NCI-H1048 (cell line): Measurements from ENCODE around the gene ZBTB21.
"Not testable (repeated sequence)": the region's sequence is repeated elsewhere in the genome, so short reads cannot be mapped to it uniquely, and the experiment has no call there.

Source experiments
- DNase-seq: peaks from one replicate; lab custom pipeline; 2025; lab: John Stamatoyannopoulos, UW

The ZBTB21 gene

DNA sequence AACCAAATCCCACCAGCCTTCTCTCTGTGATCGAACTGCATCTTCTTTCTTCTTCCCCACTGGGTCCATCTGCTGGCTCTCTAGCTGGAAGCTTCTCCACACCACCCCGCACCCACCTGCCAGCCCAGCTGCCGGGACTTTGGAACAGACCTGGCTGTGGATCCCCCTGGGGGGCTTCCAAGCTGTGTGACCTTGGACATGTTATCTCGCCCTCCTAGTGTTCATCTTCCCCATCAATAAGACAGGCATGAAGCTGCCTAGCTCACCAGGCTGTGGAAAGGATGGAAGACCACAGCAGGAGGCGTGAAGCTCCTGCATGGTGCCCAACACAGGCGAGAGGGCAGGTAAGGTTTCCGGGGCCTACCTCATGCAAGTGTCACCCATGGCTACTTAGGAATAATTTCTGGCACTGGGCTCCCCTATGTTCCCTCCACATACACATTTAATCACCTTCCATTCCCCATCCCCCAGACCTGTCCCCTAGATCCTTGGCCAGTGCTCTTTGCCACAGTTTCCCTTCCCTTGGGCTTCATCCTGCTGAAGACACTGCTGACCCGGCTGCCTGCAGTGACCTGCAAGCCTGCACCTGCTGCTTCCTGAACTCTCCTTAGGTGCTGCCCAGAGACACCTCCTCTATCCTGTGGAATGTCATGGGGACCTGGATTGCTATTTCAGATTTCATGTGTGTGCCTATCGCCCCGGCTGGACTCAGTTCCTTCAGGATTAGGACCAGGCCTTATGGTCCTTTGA lies 43.1 kb downstream of the ZBTB21 start:
- no peak for DNase-seq

DNA sequence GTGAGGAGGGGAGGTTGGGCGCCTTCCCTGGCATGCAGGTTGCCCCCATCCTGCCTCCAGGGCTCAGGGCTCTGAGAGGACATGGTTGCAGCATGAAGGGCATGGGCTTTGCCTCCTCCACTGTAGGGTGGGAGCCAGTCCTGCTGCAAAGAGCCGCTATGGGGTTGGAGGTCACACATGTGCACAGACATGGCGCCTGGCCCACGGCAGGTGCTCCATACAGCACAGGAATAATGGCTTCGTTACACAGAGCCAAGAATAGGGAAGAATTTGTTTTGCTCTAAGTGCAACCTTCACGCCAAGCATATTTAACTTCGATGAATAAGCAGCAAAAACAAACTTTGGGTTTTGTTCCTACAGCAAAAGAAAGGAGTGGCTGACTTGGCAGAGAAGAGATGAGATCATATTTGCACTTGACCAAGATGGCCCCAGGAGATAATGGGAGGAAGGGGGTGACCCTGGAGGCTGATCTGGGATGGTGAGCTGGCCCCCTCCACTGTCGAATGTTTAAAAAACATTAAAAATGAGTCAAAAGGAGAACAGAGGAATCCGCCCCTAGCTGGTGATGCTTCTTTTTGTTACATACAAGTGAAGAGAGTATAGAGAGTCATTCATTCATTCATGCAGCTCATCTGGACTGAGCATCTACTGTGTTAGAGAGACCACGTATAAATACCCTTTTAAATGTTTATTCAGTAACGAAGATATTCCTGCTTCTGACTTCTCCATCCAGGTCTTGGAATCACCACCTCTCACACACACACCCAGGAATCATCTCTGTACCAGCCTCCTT lies 43.9 kb downstream of the ZBTB21 start:
- no peak for DNase-seq

DNA sequence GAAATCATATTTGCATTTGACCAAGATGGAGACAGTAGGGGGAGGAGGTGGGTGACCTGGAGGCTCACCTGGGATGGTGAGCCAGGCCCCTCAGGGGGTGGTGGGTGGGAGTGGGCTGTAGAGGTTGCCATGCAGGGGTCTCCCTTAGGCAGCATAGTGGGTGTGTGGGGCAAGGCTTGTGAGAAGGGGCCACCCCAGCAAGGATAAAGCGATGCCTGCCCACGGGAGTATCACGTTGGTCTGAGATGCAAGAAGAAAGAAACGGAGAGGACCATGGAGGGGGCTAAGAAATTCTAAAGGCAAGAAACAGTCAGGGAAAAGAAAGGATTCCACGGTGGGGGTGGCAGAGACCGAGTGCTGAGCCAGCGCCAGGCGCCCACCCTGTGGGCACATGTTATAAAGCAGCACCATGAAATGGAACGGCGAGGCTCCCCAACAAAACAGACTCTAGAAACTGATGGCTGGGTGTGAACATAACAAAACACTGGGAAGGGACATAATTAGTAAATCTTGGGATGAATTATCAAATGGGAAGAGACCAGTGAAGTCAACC lies 44.6 kb downstream of the ZBTB21 start:
- DNase-seq = no peak

DNA sequence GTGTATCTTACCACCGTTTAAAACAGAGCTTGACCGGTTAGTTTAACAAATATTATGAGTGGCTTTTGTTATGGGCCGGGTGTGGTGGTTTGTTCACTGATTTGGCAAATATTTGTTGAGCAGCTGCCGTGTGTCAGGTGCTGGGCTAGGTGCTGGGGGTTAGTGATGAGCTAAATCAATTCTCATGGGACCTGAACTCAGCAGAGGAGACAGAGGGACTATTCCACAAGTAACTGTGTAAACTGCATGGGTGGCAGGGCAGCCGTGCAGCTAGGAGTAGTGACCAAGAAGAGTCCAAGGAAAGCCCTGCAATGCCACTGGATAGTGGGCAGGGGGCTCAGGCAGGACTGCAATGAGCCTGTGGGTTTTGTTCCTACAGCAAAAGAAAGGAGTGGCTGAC lies 45.1 kb downstream of the ZBTB21 start:
- no peak for DNase-seq

DNA sequence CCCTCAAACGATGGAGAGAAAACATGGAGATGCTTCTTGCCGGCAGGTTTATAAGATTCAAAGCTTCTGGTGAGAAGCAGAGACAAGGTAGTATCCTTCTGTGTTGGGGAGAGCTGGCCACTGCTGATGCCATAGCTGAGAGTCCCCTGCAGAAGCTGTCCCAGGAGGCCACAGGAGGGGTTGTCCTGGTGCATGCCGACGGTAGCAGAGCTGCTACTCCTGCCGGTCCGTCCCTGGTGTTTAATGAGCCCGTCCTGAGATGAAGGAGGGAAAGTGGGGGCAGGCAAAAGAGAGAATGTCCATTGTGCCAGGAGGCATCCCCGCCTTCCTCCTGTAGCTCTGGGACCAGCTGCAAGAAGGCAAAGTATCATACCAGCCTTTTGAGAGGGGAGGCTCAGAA lies 46.0 kb downstream of the ZBTB21 start:
- no peak for DNase-seq

DNA sequence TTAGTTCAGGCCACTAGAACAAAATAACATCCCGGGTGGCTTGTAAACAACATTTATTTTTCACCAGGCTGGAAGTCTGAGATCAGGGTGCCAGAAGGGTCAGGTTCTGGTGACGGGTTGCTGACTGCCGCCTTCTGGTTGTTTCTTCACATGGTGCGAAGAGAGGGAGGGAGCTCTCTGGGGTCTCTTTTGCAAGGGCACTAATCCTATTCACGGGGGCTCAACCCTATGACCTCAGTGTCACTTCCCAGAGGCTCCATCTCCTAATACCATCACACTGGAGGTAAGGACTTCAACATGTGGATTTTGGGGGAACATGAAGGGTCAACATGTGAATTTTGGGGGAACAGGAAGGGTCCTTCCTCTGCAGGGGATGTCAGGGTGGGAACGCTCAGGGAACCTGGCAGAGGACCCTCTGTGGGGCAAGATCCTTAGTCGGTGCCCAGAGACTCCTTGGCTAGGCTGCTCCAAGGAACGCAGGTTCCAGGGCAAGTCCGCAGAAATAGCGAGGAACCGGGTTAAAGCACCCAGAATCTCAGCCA lies 47.7 kb downstream of the ZBTB21 start:
- no peak for DNase-seq

DNA sequence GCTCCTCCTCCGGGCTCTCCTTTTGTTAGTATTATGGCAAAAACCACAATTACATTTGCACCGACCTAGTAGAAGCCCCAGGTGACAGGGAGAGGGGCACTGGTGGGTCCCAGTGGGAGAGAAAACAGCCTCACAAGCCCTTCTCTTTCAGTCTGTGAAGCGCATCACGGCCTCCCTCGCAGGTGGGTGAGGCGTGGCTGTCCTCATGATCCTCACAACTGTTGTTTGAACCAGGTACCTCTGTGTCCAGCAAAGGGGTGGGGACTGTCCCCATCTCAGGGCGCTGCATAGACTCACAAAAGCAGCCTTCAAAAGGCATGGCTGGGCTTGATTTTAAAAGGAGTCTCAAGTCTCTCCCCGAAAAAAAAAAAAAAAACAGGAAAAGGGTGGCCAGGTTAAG lies 48.4 kb downstream of the ZBTB21 start:
- DNase-seq = no peak

DNA sequence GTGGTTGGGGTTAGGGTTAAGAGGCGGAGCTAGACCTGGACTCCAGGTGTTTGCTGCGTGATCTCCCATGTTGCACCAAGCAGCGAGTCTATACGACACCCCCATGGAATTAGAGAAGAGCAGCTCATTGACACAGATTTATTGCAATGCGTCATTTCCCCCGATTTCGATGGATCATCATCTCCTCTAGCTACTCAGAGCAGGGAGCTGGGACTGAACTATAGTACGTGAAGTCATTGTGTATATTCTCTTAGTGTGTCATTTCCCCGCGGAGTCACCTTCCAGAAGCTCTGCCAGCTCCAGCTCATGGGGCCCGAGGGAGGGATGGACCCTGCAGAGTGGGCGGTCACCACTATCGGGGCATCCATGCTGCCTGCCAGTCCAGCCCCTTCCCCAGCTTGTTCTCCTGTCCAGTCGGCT lies 48.9 kb downstream of the ZBTB21 start:
- no peak for DNase-seq

DNA sequence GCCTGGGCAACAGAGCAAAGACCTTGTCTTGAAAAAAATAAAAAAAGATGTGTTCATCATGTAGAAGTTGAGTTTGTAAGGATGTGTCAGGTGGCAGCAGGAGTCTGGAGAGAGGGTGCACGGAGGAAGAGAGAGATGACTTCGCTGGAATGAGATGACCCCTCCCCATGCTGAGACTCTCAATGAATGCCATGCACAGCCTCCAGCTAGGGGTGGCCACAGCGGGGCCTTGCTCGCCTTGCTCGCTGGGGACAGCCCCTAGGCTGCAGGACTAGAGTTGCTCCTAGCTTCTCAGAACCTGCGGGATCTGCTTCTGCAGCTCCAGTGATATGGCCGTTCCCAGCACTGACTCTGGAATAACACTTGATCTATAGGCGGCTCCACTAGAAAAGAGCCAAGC lies 49.8 kb downstream of the ZBTB21 start:
- no peak for DNase-seq

DNA sequence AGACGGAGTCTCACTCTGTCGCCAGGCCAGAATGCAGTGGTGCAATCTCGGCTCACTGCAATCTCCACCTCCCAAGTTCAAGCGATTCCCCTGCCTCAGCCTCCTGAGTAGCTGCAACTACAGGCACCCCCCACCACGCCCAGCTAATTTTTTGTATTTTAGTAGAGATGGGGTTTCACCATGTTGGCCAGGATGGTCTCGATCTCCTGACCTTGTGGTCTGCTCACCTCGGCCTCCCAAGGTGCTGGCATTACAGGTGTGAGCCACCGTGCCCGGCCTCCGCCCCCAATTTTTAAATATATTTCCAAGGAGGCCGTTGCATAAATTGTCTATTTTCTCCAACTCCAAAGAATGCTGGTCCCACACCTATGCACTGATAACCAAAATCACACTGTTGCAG lies 50.5 kb downstream of the ZBTB21 start:
- DNase-seq = not testable (repeated sequence)

DNA sequence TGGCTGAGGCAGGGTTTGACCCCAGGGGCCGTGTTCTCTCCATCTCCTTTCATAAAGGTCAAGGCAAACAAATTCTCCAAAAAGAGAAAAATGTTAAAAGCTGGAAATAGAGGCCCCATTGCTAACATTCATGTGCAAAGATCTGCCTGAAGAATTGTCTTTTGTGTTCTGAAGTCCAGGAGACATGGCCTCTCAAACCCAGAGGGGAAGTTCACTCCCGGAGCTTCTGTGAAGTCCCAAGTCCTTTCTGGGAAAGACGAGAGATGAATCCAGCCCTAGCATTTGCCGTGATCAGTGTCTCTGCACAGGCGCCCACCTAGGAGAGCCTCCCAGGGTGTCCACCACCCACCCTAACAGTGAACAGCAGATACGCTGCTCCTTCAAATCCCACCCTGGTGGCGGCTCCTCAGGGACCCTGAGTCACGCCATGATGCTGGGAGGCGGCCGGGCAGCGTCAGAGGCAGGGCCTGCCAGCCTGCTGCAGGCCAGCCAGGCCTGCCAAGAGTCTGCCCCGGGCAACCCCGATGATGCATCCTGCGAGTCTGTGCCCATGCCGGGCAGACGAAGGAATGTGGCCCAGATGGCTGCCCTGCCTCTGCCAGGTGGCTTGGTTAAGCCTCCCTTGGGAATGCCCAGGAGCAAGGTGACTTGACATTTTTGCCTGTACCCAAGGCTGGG lies 51.1 kb downstream of the ZBTB21 start:
- DNase-seq = no peak

DNA sequence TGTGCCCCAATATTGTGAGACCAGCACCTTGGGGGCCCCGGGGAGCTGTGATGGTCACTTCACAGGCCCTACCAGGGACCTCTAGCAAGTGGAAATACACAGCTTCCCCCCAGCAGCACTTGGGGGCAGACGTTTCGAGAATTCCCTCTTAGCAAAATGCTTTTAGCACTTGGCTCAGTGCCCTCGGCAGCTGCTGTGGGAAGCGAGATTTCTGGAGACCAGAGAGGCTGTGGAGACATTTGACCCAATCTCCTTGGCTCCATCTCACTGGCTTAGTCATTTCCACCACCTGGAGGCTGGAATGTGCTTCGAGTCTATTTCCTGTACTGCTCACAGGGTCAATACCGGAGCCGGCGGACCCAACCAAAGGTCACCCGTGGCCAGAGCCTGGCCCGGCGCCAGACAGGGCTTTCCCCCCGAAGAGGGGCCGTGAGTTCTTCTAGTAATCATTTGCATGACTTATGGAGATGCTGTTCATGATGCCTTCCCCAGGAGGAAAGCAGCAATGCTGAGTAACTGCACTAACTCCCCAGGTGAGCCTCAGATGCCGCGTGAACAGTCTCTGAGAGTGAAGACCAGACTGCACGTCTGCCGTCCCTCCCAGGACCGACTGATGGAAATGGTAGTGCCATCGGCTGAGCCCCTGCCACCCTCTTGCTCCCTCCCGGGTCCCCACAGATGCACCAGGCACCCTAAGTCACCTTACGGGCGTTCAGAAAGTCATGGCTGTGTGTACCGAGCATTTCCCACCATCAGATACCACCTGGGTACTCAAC lies 52.0 kb downstream of the ZBTB21 start:
- DNase-seq = no peak

DNA sequence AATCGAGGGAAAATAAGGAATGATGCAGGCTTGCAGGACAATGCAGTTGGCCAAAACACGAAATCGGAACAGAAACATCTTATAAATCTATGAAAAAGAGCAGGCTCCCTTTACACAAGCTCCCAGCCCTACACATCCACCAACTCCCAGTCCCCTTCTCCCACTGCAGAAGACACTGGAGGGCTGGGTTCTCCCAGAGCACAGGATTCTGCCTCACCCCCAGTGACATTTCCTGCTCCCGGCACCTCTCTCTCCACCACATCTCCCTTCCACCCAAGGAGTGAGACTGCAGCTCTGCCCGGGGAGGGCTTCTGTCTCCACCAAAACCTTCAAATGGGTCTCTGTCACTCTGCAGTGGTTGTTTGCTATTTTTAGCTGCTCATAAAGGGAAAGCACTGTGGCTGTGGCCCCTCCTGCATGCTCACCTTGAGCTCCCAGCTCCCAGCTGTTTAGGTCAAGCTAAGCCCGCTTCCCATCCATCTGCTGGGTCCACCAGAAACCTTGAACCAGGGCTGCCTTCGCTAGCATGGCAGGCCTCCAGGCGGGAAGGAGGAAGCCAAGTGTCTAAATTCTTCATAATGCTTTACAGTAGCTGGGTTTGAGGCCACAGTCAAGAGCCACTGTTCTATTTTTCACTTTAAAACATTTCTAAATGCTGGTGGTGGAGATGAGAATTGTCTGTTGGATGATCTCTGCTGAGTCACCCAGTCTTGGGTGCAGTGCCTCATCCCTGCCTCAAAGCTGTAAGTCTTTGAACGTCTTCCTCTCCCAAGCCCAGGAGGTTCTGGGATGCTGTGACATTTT lies 53.0 kb downstream of the ZBTB21 start:
- no peak for DNase-seq

DNA sequence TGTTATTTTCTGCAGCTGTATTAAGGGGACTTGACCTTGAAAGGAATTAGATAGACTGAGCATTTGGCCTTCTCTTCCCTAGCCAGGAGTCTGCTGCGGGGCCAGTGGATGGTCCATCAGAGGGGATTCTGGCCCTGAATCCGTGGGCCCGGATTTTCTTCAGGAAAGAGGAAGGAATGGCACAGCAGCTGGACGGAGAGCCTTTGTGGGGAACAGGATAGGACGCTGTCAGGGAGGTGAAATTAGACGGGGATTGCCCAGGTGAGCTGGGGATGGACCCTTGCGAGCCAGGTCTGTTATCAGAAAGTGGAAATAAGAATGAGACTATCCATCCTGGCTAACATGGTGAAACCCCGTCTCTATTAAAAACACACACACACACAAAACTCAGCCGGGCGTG lies 54.6 kb downstream of the ZBTB21 start:
- DNase-seq = no peak

DNA sequence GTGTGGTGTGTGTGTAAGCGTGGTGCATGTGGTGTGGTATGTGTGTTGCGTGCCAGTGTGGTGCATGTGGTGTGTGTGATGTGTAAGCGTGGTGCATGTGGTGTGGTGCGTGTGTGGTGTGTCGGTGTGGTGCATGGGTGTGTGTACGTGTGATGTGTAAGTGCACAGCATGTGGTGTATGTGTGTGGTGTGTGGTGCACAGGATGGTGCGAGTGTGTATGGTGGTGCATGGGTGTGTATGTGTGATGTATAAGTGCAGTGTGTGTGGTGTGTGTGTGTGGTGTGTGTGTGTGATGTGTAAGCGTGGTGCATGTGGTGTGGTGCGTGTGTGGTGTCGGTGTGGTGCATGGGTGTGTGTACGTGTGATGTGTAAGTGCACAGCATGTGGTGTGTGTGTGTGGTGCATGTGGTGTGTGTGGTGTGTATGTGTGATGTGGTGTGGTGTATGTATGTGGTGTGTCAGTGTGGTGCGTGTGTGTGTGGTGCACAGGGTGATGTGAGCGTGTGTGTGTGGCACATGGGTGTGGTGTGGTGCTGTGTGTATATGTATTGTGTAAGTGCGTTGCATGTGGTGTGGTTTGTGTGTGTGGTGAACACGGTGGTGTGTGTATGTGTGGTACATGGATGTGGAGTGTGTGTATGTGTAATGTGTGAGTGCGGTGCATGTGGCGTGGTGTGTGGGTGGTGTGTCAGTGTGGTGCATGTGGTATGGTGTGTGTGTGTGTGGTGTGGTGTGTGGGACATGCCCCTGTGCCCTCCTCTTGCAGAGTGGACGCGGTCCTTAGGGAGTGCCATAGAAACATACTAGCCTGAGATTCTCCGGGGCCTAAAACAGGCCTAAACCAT lies 55.3 kb downstream of the ZBTB21 start:
- no peak for DNase-seq

DNA sequence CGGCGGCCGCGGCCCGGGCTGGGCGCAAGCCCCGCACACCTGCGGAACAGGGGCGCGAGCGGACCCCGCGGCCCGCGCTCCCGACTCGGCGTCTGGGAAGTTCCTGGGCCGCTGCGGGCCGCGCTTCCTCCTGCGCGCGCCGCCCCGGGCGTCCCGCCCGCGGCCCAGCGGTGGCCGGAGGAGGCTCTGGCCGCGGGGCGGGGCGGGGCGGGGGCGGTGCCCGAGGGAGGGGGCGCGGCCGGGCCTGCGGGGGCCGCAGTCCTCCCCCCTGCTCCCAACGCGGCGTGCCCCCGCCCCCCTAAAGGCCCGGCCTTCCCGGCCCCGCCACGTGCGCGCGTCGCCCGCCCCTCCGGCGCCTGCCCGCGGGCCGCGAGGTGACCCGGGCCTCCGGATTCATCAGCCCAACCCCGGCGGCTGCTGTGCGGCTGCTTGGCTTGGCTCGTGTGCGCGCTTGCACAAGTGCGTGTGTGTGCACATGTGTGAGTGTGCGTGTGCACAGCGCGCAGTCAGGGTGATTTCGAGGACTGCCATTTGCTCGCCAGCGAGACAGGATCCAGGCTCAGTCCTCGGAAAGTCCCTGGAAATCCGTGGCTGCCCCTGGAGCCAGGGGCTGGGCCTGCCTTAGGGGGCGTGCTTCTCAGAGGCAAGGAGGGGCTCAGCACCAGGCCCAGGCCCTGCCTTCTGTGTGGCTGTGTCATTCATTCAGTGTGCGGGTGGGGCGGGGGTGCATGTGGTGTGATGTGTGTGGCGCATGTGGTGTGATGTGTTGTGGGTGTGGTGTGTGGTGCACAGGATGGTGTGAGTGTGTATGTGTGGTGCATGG lies 56.1 kb downstream of the ZBTB21 start, which contains the start of gene C2CD2:
TSS of gene C2CD2 (minus strand) at position 188 of the 823 bp plus-strand sequence. CDS start 370 bp downstream, outside the sequence.
- no peak for DNase-seq

DNA sequence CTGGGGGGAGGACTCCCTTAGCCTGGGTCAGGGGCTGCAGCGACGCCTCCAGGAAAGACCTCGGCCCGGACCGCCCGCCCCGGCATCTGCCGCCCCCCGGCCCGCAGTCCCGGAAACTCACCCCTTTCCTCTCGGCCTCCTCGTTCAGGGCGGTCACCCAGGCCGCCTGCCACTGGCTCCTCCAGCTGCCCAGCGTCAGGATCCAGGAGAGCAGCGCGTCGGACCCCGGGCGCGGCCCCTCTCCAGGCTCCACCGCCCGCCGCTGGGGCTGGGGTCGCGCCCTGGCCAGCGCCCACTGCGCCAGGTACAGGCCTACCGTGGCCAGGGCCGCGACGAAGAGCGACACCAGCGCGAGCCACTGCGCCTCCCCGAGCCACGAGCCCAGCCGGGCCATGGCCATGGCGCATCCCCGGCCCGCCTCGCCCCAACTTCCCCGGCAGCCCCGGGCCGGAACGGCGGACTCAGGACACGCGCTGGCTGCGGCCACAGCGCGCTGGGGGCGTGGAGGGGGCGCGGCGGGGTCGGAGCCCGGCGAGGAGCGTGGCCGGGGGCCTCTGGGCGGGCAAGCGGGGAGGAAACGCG lies 56.8 kb downstream of the ZBTB21 start:
- no peak for DNase-seq

DNA sequence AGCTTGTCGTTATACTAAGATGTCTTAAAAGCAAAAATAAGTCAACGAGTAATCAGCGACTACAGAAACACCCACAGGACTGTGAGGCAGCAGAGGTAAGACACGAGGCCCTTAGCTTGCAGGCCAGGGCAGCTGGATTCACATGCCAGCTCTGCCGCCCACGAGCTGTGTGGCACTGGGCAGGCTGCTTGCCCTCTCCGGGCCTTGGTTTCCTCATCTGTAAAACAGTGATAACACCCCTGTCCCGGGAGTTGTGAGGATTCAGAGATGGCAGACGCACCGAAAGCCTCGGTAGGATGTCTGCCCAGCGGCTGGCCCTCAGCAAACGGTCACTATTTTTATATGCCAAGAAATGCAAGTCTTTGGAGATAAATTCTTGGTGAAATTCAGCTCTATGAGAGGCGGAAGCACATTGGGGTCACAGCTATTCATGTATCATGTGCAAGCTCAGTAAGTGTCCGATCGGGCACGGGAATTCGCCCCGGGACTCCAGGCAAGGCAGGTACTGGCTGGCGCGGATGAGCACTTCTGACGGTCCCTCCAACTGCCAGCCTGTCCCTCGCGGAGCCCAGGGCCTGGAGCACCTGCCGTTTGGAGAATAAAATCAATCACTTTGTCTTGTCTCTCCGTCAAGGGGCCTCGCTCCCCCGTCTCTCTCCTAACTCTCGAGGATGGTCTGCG lies 57.5 kb downstream of the ZBTB21 start:
- DNase-seq = no peak
